Lower leg skin (tissue), 4 donors: ENCODE measurements around the gene KRTAP9-9. TPM values are rescaled to one million over a fixed set of nuclear protein-coding genes. Genes with fewer than 3 reads are reported as not detected.
"Not testable (repeated sequence)": the region's sequence is repeated elsewhere in the genome, so short reads cannot be mapped to it uniquely, and the experiment has no call there.

Experiments
- DNase-seq, 2 donors: peaks; one replicate each; pipeline ENCODE4 v3.0.0-alpha.2; 2019; ENCODE audit warnings: low spot score in 2 of 2
- H3K4me3 ChIP-seq: fragments of 200-600 bp; sonication (generic); 2 replicates; pipeline ENCODE4 v1.5.1; 2017; ENCODE audit warnings: mild to moderate bottlenecking, low read depth; ENCODE audit not compliant: poor library complexity, severe bottlenecking
- CTCF ChIP-seq, 3 donors: fragments of 450-650 bp; IDR thresholded peaks; one replicate each; pipeline ENCODE4 v1.5.1; 2016; ENCODE audit warnings: antibody characterized with exemption in 3 of 3, mild to moderate bottlenecking in 3 of 3, moderate library complexity in 2 of 3
- POLR2A ChIP-seq, 2 donors: fragments of 450-650 bp; IDR thresholded peaks; one replicate each; pipeline ENCODE4 v1.6.1; 2016 to 2017; ENCODE audit warnings: antibody characterized with exemption in 2 of 2, mild to moderate bottlenecking in 1 of 2, moderate library complexity in 1 of 2
- WGBS, 2 donors: methylation state at CpG; one replicate each; pipeline ENCODE4 v1.1.5; 2018; 5-methylcytosine and 5-hydroxymethylcytosine counted together
- intact Hi-C: fragments of 100-400 bp; cut with DNase I; formaldehyde crosslinking; loops from one replicate; pipeline ENCODE4 v1.15.0; 2023; ENCODE audit warnings: low total_unique reads
- total RNA-seq, 4 donors: library from RNA; depleted of rRNA; stranded (reverse); fragments of >200 nt; gene quantifications; one replicate each; pipeline ENCODE4 v1.1.0, GENCODE V29; 2016

KRTAP9-9 gene
- total RNA-seq, 4 donors from 2014 or later = 2.1 to 94.5 TPM; not detected in 2

GRCh38 chr17:41264599-41264998 lies 9.4 kb downstream of the KRTAP9-9 start:
- intact Hi-C loops = no loop called here
- no peak for DNase-seq
- no peak overlapping the region for H3K4me3 ChIP-seq
- no peak for TF ChIP-seq CTCF (IDR thresholded peaks at IDR 0.05)
- TF ChIP-seq POLR2A (IDR thresholded peaks at IDR 0.05) = no peak
- WGBS, 2 donors = 86 to 90% methylated on average over 3 of the region's 3 CpGs

GRCh38 chr17:41265078-41265477 lies 9.9 kb downstream of the KRTAP9-9 start, which contains the start of gene KRTAP9-6:
Gene KRTAP9-6 (plus strand): TSS chr17:41265378. CDS start chr17:41265378, 0 bp downstream.
- no peak for DNase-seq
- H3K4me3 ChIP-seq = no peak within 1 kb of the TSS
- intact Hi-C loops = no loop called here
- TF ChIP-seq POLR2A (IDR thresholded peaks at IDR 0.05) (no peak), CTCF (IDR thresholded peaks at IDR 0.05) (no peak)
- WGBS, 2 donors = 62 to 66% methylated on average over 2 of the region's 2 CpGs

DNA sequence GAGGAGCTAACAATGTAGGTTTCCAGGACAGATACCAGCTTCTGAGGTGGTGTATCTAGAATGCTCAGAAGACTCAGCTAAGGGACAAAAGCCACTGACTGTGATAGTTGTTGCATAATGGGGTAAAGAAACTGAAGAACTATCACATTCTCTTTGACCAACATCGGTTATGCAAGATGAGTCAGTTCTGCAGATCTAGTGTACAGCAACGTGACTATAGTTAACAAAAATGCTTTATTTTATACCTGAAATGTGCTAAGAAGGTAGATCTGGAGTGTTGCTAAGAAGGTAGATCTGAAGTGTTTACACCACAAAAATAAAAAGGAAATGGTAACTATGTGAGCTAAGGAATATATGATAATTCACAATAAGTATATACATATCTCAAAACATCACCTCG lies 12.5 kb downstream of the KRTAP9-9 start:
- 91% methylated on average over 3 of the region's 3 CpGs; no CpG with 5 or more reads in 1 of the 2 donors for WGBS, 2 donors

DNA sequence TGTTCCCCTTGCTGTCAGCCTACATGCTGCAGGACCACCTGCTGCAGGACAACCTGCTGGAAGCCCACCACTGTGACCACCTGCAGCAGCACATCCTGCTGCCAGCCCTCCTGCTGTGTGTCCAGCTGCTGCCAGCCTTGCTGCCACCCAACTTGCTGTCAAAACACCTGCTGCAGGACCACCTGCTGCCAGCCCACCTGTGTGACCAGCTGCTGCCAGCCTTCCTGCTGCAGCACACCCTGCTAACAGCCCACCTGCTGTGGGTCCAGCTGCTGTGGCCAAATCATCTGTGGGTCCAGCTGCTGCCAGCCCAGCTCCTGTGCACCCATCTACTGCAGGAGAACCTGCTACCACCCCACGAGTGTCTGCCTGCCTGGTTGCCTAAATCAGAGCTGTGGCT lies 16.1 kb downstream of the KRTAP9-9 start:
- intact Hi-C loops, H3K4me3 ChIP-seq, DNase-seq: not testable (repeated sequence)
- WGBS, 2 donors = no CpG with 5 or more reads among the region's 1 CpG

More for the DNA sequence above, 12.5 kb downstream of the KRTAP9-9 start:
- no peak for DNase-seq
- TF ChIP-seq CTCF (IDR thresholded peaks at IDR 0.05) (no peak), POLR2A (IDR thresholded peaks at IDR 0.05) (no peak)
- intact Hi-C loops = no loop called here
- no peak overlapping the region for H3K4me3 ChIP-seq

DNA sequence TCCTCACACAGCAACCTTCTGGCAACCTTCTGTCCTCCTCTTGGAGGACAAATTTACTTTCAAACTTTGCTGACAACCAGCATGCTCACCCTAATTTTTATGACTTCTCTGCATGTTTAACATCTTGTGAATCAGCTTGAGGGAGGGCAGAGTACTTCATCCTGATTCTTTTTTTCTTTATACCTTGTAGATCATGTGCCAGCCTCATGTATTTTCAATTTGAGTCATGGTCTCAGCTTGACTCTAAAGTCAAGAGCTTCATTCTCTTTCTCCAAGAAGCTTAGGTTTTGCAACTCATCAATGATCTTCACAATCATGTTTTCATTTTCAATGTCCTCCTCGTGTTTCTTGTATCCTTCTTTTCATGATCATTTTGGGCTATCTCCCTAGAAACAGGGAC lies 16.7 kb downstream of the KRTAP9-9 start:
- WGBS, 2 donors = 63% methylated on average over 1 of the region's 1 CpG; no CpG with 5 or more reads in 1 of the 2 donors
- no peak overlapping the region for H3K4me3 ChIP-seq
- intact Hi-C loops = no loop called here
- TF ChIP-seq POLR2A (IDR thresholded peaks at IDR 0.05) (no peak), CTCF (IDR thresholded peaks at IDR 0.05) (no peak)
- no peak for DNase-seq

DNA sequence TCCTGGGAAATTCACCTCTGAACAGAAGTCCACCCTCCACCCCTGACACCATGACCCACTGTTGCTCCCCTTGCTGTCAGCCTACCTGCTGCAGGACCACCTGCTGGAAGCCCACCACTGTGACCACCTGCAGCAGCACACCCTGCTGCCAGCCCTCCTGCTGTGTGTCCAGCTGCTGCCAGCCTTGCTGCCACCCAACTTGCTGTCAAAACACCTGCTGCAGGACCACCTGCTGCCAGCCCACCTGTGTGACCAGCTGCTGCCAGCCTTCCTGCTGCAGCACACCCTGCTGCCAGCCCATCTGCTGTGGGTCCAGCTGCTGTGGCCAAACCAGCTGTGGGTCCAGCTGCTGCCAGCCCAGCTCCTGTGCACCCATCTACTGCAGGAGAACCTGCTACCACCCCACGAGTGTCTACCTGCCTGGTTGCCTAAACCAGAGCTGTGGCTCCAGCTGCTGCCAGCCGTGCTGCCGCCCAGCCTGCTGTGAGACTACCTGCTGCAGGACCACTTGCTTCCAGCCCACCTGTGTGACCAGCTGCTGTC lies 20.5 kb downstream of the KRTAP9-9 start, which contains the start of gene KRTAP9-7:
TSS of gene KRTAP9-7 (plus strand) at position 51 of the 543 bp plus-strand sequence. CDS start at position 51, 0 bp downstream.
- WGBS, 2 donors = 84 to 94% methylated on average over 2 to 3 of the region's 3 CpGs
- H3K4me3 ChIP-seq, DNase-seq, intact Hi-C loops: not testable (repeated sequence)
